Measurements from ENCODE around the gene CAV3. TPM values are rescaled to one million over a fixed set of nuclear protein-coding genes. Genes with fewer than 3 reads are reported as not detected.
A peak's percentile ranks its signal among the peaks of the same experiment; 100 is the strongest.

Gene CAV3
- total RNA-seq, 1 donor from 2014 or later: not detected

GRCh38 chr3:8764528-8764927 lies 30.9 kb downstream of the CAV3 start:
- H3K9me3 Mint-ChIP-seq (ENCODE audit: low read depth): no peaks in the 10 kb centered on the region
- peaks cover 11% of the 10 kb centered on the region for H3K4me1 Mint-ChIP-seq (ENCODE audit: low read depth)
- peaks cover 62% of the 10 kb centered on the region for H3K27me3 Mint-ChIP-seq
- no peaks in the 10 kb centered on the region for H3K36me3 Mint-ChIP-seq (ENCODE audit: insufficient read depth)
- TF ChIP-seq CTCF (IDR thresholded peaks at IDR 0.05; ENCODE audit: unreplicated experiment): no peak
- H3K27ac Mint-ChIP-seq: no peak overlapping the region
- no peak for DNase-seq (ENCODE audit: low spot score, unreplicated experiment)
- no peak overlapping the region for H3K4me3 Mint-ChIP-seq (ENCODE audit: low read depth)

GRCh38 chr3:8765528-8765927 lies 31.9 kb downstream of the CAV3 start:
- Mint-ChIP-seq H3K27me3 (peaks cover 68% of the 10 kb centered on the region), H3K27ac (peak overlapping the region; percentile 37), H3K4me3 (ENCODE audit: low read depth) (no peak overlapping the region), H3K36me3 (ENCODE audit: insufficient read depth) (no peaks in the 10 kb centered on the region), H3K4me1 (ENCODE audit: low read depth) (peaks cover 11% of the 10 kb centered on the region), H3K9me3 (ENCODE audit: low read depth) (no peaks in the 10 kb centered on the region)
- TF ChIP-seq CTCF (IDR thresholded peaks at IDR 0.05; ENCODE audit: unreplicated experiment): no peak
- DNase-seq (ENCODE audit: low spot score, unreplicated experiment): no peak

GRCh38 chr3:8766148-8766547 lies 32.5 kb downstream of the CAV3 start:
- Mint-ChIP-seq H3K4me1 (ENCODE audit: low read depth) (peaks cover 11% of the 10 kb centered on the region), H3K27me3 (peaks cover 69% of the 10 kb centered on the region), H3K9me3 (ENCODE audit: low read depth) (no peaks in the 10 kb centered on the region), H3K36me3 (ENCODE audit: insufficient read depth) (no peaks in the 10 kb centered on the region), H3K27ac (no peak overlapping the region), H3K4me3 (ENCODE audit: low read depth) (no peak overlapping the region)
- DNase-seq (ENCODE audit: low spot score, unreplicated experiment): no peak
- no peak for TF ChIP-seq CTCF (IDR thresholded peaks at IDR 0.05; ENCODE audit: unreplicated experiment)

GRCh38 chr3:8767256-8767666 lies 33.7 kb downstream of the CAV3 start:
- Mint-ChIP-seq H3K4me3 (ENCODE audit: low read depth) (no peak overlapping the region), H3K27me3 (peaks cover 77% of the 10 kb centered on the region), H3K36me3 (ENCODE audit: insufficient read depth) (no peaks in the 10 kb centered on the region), H3K4me1 (ENCODE audit: low read depth) (peaks cover 11% of the 10 kb centered on the region), H3K27ac (no peak overlapping the region), H3K9me3 (ENCODE audit: low read depth) (no peaks in the 10 kb centered on the region)
- TF ChIP-seq CTCF (IDR thresholded peaks at IDR 0.05; ENCODE audit: unreplicated experiment): no peak
- no peak for DNase-seq (ENCODE audit: low spot score, unreplicated experiment)

- H3K27me3 Mint-ChIP-seq: peaks cover 76% of the 10 kb centered on the region
- H3K9me3 Mint-ChIP-seq (ENCODE audit: low read depth): no peaks in the 10 kb centered on the region
- H3K27ac Mint-ChIP-seq: no peak overlapping the region
- H3K4me3 Mint-ChIP-seq (ENCODE audit: low read depth): peak overlapping the region; percentile 10
- peak; percentile 25 for DNase-seq (ENCODE audit: low spot score, unreplicated experiment)
- peaks cover 11% of the 10 kb centered on the region for H3K4me1 Mint-ChIP-seq (ENCODE audit: low read depth)
- H3K36me3 Mint-ChIP-seq (ENCODE audit: insufficient read depth): no peaks in the 10 kb centered on the region
- TF ChIP-seq CTCF (IDR thresholded peaks at IDR 0.05; ENCODE audit: unreplicated experiment): peak; percentile 45
These were observed 34.2 kb downstream of the CAV3 start for GRCh38 chr3:8767667-8768363.
